MM.1S (cell line): ENCODE measurements around the gene EXOC3.

Experiments used
- DNase-seq: peaks from one replicate; pipeline ENCODE4 v3.0.0-alpha.2; 2015
- H2AFZ ChIP-seq: fragments of 300-600 bp; sonication (generic); 2 replicates; pipeline ENCODE4 v1.6.0; 2016; ENCODE audit warnings: antibody characterized with exemption, low read length
- H3F3A ChIP-seq: fragments of 300-600 bp; sonication (generic); 2 replicates; pipeline ENCODE4 v1.6.1; 2016; ENCODE audit warnings: mild to moderate bottlenecking, antibody characterized with exemption, low read length, moderate library complexity, mixed read lengths; ENCODE audit not compliant: insufficient read depth
- H3K27ac ChIP-seq: fragments of 300-600 bp; sonication (generic); 2 replicates; pipeline ENCODE4 v1.5.1; 2016; ENCODE audit warnings: mild to moderate bottlenecking, low read length
- H3K27me3 ChIP-seq: fragments of 300-600 bp; sonication (generic); replicated peaks from 2 replicates; pipeline ENCODE4 v1.6.0; 2016; ENCODE audit warnings: low read length; ENCODE audit not compliant: insufficient read depth
- H3K36me3 ChIP-seq: fragments of 300-600 bp; sonication (generic); replicated peaks from 2 replicates; pipeline ENCODE4 v1.6.1; 2016; ENCODE audit warnings: mild to moderate bottlenecking, low read length, mixed read lengths; ENCODE audit not compliant: insufficient read depth
- H3K4me1 ChIP-seq: fragments of 300-600 bp; sonication (generic); 2 replicates; pipeline ENCODE4 v1.6.1; 2016; ENCODE audit warnings: low read length, mixed read lengths
- H3K4me2 ChIP-seq: fragments of 300-600 bp; sonication (generic); 2 replicates; pipeline ENCODE4 v1.6.0; 2016; ENCODE audit warnings: low read depth, low read length
- H3K4me3 ChIP-seq: fragments of 300-600 bp; sonication (generic); 2 replicates; pipeline ENCODE4 v1.5.1; 2016; ENCODE audit warnings: low read length, mixed read lengths
- H3K79me2 ChIP-seq: fragments of 300-600 bp; sonication (generic); 2 replicates; pipeline ENCODE4 v1.6.1; 2016; ENCODE audit warnings: mixed run types, low read length, mixed read lengths
- H3K9ac ChIP-seq: fragments of 300-600 bp; sonication (generic); 2 replicates; pipeline ENCODE4 v1.6.1; 2016; ENCODE audit warnings: low read length, mixed read lengths
- H3K9me2 ChIP-seq: fragments of 300-600 bp; sonication (generic); replicated peaks from 2 replicates; pipeline ENCODE4 v1.6.1; 2016; ENCODE audit warnings: mild to moderate bottlenecking, low read length, mixed read lengths; ENCODE audit not compliant: insufficient read depth
- H3K9me3 ChIP-seq: fragments of 300-600 bp; sonication (generic); replicated peaks from 2 replicates; pipeline ENCODE4 v1.6.1; 2016; ENCODE audit warnings: mild to moderate bottlenecking, low read length, mixed read lengths; ENCODE audit not compliant: insufficient read depth
- H4K20me1 ChIP-seq: fragments of 300-600 bp; sonication (generic); 2 replicates; pipeline ENCODE4 v1.6.1; 2016; ENCODE audit warnings: mild to moderate bottlenecking, low read length, moderate library complexity, mixed read lengths; ENCODE audit not compliant: insufficient read depth
- CTCF ChIP-seq: fragments of 300-600 bp; sonication (generic); IDR thresholded peaks from 2 replicates; pipeline ENCODE4 v1.5.1; 2016; ENCODE audit warnings: antibody characterized with exemption, low read length, mixed read lengths
- EZH2 ChIP-seq: fragments of 300-600 bp; sonication (generic); optimal IDR thresholded peaks from 2 replicates; pipeline ENCODE3; 2017; ENCODE audit warnings: low read depth, mild to moderate bottlenecking, antibody characterized with exemption, low read length, mixed read lengths
- EZH2phosphoT487 ChIP-seq: fragments of 300-600 bp; sonication (generic); IDR thresholded peaks from 2 replicates; pipeline ENCODE4 v1.6.1; 2018; ENCODE audit warnings: antibody characterized with exemption, low read length

Gene EXOC3

GRCh38 chr5:466661-467310, 23.8 kb downstream of the EXOC3 start:
- Histone ChIP-seq H3K36me3 (0 out of 2 replicates have a peak, but pooled peaks cover 4% of the 10 kb centered on the region), H3K4me3 (no peak overlapping the region), H2AFZ (no peak overlapping the region)

GRCh38 chr5:468401-468800, 25.4 kb downstream of the EXOC3 start:
- Histone ChIP-seq H3F3A (no peaks in the 10 kb centered on the region), H4K20me1 (no peaks in the 10 kb centered on the region), H3K9ac (no peak overlapping the region), H2AFZ (no peak overlapping the region), H3K4me1 (no peaks in the 10 kb centered on the region), H3K36me3 (no peaks in the 10 kb centered on the region), H3K9me2 (no peaks in the 10 kb centered on the region), H3K9me3 (no peaks in the 10 kb centered on the region), H3K79me2 (peaks cover 18% of the 10 kb centered on the region), H3K4me2 (no peak overlapping the region), H3K27ac (no peak overlapping the region), H3K27me3 (no peaks in the 10 kb centered on the region), H3K4me3 (no peak overlapping the region)
- TF ChIP-seq EZH2phosphoT487 = no peak
- TF ChIP-seq EZH2 = no peak
- TF ChIP-seq CTCF = no peak
- no peak for DNase-seq

More at GRCh38 chr5:466661-467310, 23.8 kb downstream of the EXOC3 start:
- H3K27ac ChIP-seq = no peak overlapping the region
- TF ChIP-seq EZH2 (no peak), CTCF (no peak), EZH2phosphoT487 (no peak)
- H3K4me2 ChIP-seq = no peak overlapping the region
- H3F3A ChIP-seq = no peaks in the 10 kb centered on the region
- no peaks in the 10 kb centered on the region for H3K27me3 ChIP-seq
- H3K4me1 ChIP-seq = no peaks in the 10 kb centered on the region
- no peak for DNase-seq
- peaks cover 9% of the 10 kb centered on the region for H3K79me2 ChIP-seq
- H4K20me1 ChIP-seq = no peaks in the 10 kb centered on the region
- no peaks in the 10 kb centered on the region for H3K9me3 ChIP-seq
- no peak overlapping the region for H3K9ac ChIP-seq
- H3K9me2 ChIP-seq = no peaks in the 10 kb centered on the region

- TF ChIP-seq EZH2phosphoT487 = no peak
- Histone ChIP-seq H3K9me2 (no peaks in the 10 kb centered on the region), H3K27me3 (peaks cover 8% of the 10 kb centered on the region), H3F3A (no peaks in the 10 kb centered on the region), H3K4me3 (no peak overlapping the region), H3K36me3 (no peaks in the 10 kb centered on the region), H3K4me1 (no peaks in the 10 kb centered on the region), H4K20me1 (no peaks in the 10 kb centered on the region), H3K79me2 (peaks cover 18% of the 10 kb centered on the region), H3K27ac (no peak overlapping the region), H2AFZ (no peak overlapping the region), H3K9ac (no peak overlapping the region), H3K4me2 (no peak overlapping the region), H3K9me3 (no peaks in the 10 kb centered on the region)
- DNase-seq = no peak
Measured at GRCh38 chr5:469752-470483, 26.9 kb downstream of the EXOC3 start.
